Embryonic facial prominence (tissue), 1 donor: ENCODE data around the gene NAB2.

Experiments
- DNase-seq: peaks from one replicate; pipeline ENCODE4 v3.0.0-alpha.2; 2016; ENCODE audit errors: extremely low spot score

NAB2 gene

GRCh38 chr12:57131896-57132744 lies 43.2 kb downstream of the NAB2 start:
- no peak for DNase-seq

- no peak for DNase-seq
Observed at GRCh38 chr12:57133013-57133569, 44.2 kb downstream of the NAB2 start.

GRCh38 chr12:57133916-57134315 lies 45.0 kb downstream of the NAB2 start:
- DNase-seq: no peak

- DNase-seq: no peak
Observed at GRCh38 chr12:57134949-57135348, 46.0 kb downstream of the NAB2 start.

GRCh38 chr12:57135527-57136326 lies 46.8 kb downstream of the NAB2 start:
- DNase-seq: peak; percentile 36

GRCh38 chr12:57138526-57139272 lies 49.8 kb downstream of the NAB2 start:
- no peak for DNase-seq

GRCh38 chr12:57139796-57140649 lies 51.1 kb downstream of the NAB2 start:
- no peak for DNase-seq

- no peak for DNase-seq
Observed at GRCh38 chr12:57141249-57141648, 52.3 kb downstream of the NAB2 start.

GRCh38 chr12:57142121-57142520 lies 53.2 kb downstream of the NAB2 start:
- DNase-seq: no peak

- no peak for DNase-seq
Observed at GRCh38 chr12:57142727-57143126, 53.8 kb downstream of the NAB2 start.

GRCh38 chr12:57143454-57143853 lies 54.5 kb downstream of the NAB2 start:
- no peak for DNase-seq
